GM12873 (cell line): ENCODE results near the gene SEMA4G.

ENCODE experiments used
- CTCF ChIP-seq: IDR thresholded peaks from 2 replicates; pipeline ENCODE4 v1.5.1; 2012; ENCODE audit warnings: low read depth, mild to moderate bottlenecking, moderate library complexity, low read length, control low read depth; ENCODE audit not compliant: insufficient read depth; ENCODE audit errors: missing control alignments

Gene SEMA4G

DNA sequence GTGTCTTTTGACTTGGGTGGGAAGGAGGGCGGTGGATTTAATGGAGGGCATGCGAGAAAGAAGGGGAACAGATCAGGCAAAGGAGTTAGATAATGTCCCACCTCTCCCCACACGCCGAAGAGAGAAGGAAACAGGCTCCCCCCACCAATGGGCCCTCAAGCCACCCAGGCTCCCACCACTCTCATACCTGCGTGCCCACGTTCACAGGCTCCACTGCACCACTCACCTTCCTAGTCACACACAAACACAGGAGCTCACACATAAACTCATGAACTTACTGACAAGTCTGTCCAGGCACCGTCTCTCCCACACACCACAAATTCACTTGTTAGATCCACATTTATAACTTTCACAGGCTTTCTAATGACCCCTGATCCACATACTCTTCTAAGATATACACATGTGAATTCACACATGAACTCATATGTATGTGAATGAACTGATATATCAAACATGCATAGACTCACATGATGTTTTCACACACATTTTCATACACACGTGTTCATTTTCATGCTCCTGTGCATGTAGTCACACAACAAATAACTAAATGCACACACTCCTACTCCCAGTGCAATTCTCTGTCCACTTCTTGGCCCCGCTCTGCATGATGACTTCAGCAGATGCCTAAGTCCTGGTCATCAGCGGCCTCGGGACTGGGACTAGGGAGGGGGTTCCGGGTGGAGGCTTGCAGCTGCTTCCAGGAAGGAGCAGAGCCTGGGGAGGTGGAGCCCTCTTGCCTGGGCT is 31.8 kb downstream of the SEMA4G start:
- TF ChIP-seq CTCF: no peak

DNA sequence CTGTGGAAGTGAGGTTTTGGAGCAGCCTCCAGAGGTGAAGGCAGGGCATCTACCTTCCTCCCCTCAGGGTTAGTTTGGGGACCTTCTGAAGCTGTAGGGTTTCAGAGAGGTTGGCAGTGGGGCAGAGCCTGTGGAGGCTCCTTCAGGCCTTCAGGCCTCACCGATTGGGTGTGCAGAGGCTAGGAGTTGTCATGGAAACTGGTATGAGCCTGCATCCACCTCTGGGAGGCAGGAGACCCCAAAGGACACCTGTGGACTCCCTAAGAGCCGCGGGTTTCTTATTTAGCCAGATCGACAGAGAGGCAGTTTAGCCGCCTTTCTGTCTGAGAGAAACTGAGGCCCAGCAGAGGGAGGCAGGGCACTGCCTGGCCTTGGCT is 32.3 kb downstream of the SEMA4G start:
- no peak for TF ChIP-seq CTCF

- TF ChIP-seq CTCF: no peak
Observed at GRCh38 chr10:101002456-101002855, 33.2 kb downstream of the SEMA4G start.

- no peak for TF ChIP-seq CTCF
Observed at GRCh38 chr10:101003639-101004206, 34.4 kb downstream of the SEMA4G start.

DNA sequence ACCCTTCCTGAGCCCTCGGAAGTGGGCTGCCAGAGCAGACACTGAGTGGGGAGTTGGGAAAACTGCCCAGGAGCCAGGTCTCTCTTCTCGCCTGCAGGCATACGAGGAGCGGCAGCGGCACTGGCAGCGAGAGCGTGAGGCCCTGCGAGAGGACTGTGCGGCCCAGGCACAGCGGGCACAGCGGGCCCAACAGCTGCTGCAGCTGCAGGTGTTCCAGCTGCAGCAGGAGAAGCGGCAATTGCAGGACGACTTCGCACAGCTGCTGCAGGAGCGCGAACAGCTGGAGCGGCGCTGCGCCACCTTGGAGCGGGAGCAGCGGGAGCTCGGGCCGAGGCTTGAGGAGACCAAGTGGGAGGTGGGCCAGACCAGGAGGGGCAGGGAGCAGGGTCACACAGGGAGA is 36.1 kb downstream of the SEMA4G start:
- no peak for TF ChIP-seq CTCF

DNA sequence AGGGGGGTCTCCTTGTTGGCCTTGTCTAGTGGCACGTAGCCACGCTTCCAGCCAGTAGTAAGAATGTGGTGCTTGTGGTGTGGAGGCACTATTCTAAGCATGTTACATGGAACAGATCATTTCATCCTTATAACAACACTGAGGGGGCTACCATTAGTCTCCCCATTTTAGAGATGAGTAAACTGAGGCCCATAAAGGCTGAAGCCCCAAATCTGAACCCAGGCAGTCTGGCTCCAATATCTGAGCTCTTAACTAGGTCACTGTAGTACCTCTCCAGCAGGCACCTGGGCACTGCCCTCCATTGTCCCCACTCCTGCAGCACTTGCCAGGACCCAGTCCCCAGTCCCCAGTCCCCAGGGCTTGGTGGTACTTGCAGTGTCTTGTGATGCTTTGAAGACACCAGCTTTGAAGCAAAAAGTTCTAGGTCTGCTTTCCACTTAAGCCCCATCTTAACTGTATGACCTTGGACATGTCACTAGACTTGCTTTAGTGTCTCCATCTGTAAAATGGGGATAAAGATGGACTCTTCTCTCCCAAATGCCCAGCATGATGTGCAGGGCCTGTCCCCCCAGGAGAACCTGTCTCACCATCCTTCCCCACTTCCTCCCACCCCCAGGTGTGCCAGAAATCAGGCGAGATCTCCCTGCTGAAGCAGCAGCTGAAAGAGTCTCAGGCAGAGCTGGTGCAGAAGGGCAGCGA is 36.7 kb downstream of the SEMA4G start:
- no peak for TF ChIP-seq CTCF

DNA sequence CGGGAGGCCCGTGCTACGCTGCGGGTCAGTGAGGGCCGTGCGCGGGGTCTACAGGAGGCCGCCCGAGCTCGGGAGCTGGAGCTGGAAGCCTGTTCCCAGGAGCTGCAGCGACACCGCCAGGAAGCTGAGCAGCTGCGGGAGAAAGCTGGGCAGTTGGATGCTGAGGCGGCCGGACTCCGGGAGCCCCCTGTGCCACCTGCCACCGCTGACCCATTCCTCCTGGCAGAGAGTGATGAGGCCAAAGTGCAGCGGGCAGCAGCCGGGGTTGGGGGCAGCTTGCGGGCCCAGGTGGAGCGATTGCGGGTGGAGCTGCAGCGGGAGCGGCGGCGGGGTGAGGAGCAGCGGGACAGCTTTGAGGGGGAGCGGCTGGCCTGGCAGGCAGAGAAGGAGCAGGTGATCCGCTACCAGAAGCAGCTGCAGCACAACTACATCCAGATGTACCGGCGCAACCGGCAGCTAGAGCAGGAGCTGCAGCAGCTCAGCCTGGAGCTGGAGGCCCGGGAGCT is 37.3 kb downstream of the SEMA4G start:
- TF ChIP-seq CTCF: no peak
